HG03175 (cell line): ENCODE measurements around the gene NPAS1.

Source experiments
- ATAC-seq: cut with Tn5 transposase; IDR thresholded peaks from one replicate; pipeline ENCODE4 v1.9.1; 2021; ENCODE audit warnings: mild to moderate bottlenecking, moderate library complexity; ENCODE audit not compliant: unreplicated experiment

Gene NPAS1

DNA sequence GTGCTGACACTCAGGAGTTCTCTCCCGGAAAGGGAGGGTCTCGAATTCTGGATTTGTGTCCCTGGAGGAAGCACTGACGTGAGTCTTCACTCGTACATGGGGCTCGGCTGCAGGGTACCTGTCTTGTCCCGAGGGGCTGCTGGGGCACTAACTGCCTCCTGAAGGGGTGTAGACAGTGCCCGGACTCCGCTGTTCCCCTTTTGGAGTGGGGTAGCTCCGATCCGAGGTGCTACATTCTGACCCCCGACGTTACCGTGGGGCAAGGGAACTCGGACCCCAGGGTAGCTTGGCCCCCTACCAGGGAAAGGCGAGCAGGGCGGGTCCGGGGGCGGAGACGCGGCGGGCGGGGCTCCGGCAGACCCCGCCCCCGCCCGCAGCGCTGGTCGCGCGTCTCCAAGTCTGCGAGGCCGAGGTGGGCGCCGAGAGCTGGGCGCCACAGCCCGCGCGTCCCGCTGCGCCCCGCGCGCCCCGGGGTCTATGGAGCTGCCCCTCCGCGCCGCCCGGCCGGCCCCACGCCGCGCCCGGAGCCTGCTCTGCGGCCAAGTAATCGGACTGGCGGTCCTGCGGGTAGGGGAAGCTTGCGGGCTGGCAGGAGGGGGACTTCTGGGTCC, at the start of gene NPAS1:
Gene NPAS1, plus strand, starts transcription at position 407 of the 611 bp plus-strand sequence. CDS start 1,211 bp downstream, outside the sequence.
- no peak for ATAC-seq

DNA sequence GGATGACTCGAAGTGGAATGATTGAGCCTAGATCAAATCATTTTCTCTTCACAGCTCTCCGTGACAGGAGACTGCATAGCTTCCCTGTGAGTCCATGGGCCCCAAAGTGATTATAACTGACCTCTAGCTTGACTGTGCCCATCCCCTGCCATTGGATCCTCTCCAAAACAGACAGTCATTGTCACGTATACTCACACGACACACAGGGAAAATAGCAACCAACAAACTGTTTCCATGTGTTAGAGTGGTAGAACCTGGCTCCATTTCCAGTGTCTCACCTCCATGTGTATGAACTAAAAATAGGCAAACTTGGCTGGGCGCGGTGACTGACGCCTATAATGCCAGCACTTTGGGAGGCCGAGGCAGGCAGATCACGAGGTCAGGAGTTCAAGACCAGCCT, 48.8 kb upstream of the NPAS1 start:
- ATAC-seq = no peak

GRCh38 chr19:46972311-46972710, 47.3 kb upstream of the NPAS1 start:
- no peak for ATAC-seq

- ATAC-seq = no peak
Observed at GRCh38 chr19:46974181-46974580, 45.5 kb upstream of the NPAS1 start.

GRCh38 chr19:46975011-46975924, 44.4 kb upstream of the NPAS1 start:
- ATAC-seq = no peak

- no peak for ATAC-seq
Observed at GRCh38 chr19:46975925-46976782, 43.5 kb upstream of the NPAS1 start.

GRCh38 chr19:46976845-46977320, 42.8 kb upstream of the NPAS1 start:
- no peak for ATAC-seq

GRCh38 chr19:46977548-46977947, 42.1 kb upstream of the NPAS1 start:
- no peak for ATAC-seq

DNA sequence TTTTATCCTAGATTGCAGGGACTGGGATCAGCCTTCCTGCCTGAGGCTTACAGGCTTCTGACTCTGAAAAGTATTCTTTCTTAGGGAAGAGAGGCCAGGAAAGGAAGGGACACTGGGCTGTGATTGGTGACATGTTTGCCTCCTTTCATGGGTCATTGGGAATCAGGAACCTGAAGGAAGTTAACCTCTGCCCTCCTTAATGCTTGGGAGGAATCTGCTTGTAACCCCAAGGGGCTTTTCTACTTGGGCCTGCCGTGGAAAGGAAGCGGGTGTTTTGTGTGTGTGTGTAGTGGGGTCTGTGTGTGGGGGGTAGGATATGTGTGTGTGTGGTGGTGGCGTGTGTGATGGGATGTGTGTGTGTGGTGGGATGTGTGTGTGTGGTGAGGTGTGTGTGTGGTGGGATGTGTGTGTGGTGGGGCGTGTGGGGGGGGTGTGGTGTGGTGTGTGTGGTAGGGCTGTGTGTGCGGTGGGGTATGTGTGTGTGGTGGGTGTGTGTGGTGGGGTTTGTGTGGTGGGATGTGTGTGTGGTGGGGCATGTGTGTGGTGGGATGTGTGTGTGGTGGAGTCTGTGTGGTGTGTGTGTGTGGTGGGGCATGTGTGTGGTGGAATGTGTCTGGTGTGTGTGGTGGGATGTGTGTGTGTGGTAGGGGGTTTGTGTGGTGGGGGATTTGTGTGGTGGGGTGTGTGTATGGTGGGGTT, 41.3 kb upstream of the NPAS1 start:
- no peak for ATAC-seq

- no peak for ATAC-seq
Observed at GRCh38 chr19:46979126-46980105, 40.2 kb upstream of the NPAS1 start.

- no peak for ATAC-seq
Observed at GRCh38 chr19:46980761-46981160, 38.9 kb upstream of the NPAS1 start.

- no peak for ATAC-seq
Observed at GRCh38 chr19:46981286-46981945, 38.2 kb upstream of the NPAS1 start.

DNA sequence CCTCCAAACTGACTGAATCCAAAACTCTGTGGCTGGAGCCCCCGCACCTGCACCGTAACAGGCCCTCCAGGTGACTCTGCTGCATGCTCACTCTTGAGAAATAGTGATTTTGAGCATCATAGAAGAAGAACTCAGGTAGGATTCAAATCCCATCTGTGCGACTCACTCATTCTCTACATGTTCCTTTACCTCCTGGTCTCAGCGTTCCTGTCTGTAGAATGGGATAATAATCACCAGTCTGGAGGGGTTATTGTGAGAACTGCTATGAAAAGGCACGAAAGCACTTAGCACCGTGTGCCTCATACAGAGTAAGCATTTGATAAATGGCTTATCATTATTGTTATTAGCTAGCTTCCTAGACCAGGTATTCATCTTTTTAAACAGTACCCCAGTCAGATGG, 36.5 kb upstream of the NPAS1 start:
- ATAC-seq = no peak

DNA sequence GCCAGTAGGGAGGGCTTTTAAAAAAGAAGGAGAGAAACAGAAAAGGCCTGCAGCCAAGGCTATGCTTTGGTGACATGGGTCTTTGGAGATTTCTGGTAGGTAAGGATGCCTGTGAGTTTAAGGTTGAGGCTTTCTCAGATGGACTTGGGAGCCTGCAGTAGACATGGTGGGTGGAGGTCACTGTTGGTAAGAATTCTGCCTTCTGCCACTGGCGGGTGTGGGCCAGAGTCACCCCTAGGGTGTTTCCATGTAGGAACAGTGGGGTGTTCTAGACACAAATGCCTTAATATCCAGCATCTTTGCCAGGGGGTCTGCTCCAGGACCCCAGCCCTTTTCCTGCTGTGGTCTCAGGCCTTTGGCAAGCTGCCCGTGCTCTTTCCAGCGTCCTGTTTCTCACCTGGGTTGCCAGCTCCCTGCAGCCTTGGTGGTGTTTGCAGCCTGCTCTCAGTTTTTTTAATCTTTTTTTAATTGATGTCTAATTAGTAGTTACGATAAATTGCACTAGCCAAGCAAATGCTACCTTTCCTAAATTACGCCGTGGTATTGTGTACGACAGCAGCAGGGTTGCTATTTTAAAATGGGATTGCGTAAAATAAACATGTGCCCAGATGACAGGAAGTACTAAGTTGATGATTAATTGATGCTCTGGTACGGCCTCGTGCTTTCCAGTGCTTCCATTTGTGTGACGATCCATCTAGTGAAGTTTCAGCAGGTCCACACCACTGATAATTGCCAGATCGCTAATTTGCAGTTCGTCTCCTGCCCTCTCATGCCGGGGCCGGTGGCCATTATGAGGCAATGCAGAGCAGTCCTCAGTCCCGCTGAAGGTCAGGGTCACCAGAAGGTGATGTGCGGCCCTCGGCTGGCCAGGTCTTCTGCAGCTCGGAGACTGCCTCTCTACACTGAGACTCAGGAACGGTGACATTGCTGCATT, 35.3 kb upstream of the NPAS1 start:
- no peak for ATAC-seq

- ATAC-seq = no peak
Observed at GRCh38 chr19:46985542-46986415, 33.9 kb upstream of the NPAS1 start.

DNA sequence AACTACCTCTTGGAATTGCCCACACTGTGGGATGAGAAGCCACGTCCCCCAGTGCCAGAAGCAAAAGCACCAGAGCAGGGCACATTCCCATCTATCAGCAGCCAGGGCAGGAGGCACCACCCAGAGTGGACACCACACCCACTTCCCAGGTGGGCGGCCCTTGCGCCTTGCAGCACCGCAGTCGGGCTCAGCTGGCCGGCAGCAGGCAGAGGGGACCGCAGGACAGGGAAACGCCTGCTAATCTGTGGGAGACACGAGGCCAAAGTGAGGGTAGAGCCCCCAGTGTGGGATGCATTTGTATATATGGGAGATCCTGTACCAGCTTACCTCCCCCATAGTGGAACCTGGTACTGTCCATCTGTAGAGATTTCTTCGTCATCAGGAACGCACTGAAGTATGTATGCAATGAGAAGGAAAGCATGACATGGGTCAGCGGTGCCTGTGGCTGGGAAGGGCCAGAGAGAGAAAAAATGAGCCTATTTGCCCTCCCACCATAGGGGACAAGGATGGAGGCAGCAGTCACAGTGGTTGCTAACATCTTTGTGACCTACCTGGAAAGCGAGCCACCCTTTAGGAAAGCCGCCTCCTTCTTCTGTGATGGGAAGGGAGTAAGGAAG, 30.9 kb upstream of the NPAS1 start:
- ATAC-seq = no peak
